Measurements from ENCODE around the gene SPEN. TPM values are rescaled to one million over a fixed set of nuclear protein-coding genes. Genes with fewer than 3 reads are reported as not detected.
"Not testable (repeated sequence)": the region's sequence is repeated elsewhere in the genome, so short reads cannot be mapped to it uniquely, and the experiment has no call there.

The SPEN gene
- total RNA-seq, 1 experiment from 2014 or later: 48.3 TPM

DNA sequence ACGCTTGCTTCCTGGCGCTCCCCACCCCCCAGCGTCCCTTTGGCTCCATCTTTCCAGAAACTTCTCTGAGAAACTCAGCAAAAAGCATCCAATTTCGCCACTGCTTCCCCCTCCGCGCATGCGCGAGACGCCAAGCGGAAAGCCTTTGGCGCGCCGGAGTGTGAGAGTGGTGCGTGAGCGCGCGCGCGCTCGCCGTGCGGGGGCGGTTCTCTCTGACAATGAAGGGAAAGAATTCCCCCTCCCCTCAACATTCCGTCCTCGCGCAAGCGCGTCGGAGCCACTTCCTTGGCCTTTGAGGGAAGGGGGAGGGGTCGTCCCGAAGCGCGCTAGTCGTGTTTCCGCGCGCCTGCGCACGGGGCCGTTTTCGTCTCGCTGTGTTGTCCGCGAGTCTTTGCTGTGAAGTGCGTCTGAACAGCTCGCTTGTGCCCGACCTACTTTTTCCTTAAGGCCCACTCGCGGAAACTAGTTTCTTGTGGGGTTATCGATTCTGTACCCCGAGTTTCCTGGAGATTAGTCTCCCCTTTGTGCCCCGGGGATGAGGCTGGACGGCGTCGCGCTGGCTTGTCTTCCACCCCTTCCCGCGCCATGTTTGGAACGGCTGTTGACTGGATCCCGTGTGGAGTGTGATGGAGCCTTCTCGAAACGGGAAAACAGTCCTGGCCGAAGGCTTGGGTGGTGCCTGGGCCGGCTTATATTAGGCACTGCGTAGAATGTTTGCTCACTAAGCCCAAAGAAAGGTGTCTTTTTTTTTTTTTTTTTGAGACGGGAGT, 11.6 kb upstream of the SPEN start:
- no peaks in the 10 kb centered on the region for H3K27me3 Mint-ChIP-seq (ENCODE audit: unreplicated experiment)
- H3K36me3 Mint-ChIP-seq (ENCODE audit: insufficient read depth, unreplicated experiment): peaks cover 43% of the 10 kb centered on the region
- peak overlapping the region; percentile 71 for H3K27ac Mint-ChIP-seq (ENCODE audit: unreplicated experiment)
- no peaks in the 10 kb centered on the region for H3K9me3 Mint-ChIP-seq (ENCODE audit: low read depth, unreplicated experiment)
- TF ChIP-seq, protein P1, sequence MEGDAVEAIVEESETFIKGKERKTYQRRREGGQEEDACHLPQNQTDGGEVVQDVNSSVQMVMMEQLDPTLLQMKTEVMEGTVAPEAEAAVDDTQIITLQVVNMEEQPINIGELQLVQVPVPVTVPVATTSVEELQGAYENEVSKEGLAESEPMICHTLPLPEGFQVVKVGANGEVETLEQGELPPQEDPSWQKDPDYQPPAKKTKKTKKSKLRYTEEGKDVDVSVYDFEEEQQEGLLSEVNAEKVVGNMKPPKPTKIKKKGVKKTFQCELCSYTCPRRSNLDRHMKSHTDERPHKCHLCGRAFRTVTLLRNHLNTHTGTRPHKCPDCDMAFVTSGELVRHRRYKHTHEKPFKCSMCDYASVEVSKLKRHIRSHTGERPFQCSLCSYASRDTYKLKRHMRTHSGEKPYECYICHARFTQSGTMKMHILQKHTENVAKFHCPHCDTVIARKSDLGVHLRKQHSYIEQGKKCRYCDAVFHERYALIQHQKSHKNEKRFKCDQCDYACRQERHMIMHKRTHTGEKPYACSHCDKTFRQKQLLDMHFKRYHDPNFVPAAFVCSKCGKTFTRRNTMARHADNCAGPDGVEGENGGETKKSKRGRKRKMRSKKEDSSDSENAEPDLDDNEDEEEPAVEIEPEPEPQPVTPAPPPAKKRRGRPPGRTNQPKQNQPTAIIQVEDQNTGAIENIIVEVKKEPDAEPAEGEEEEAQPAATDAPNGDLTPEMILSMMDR (IDR thresholded peaks at IDR 0.05; ENCODE audit: unreplicated experiment): no peak
- peak overlapping the region; percentile 81 for H3K4me3 Mint-ChIP-seq (ENCODE audit: low read depth, unreplicated experiment)
- BruUV-seq (replicated peaks): no TSS peak
- peak; percentile 95 for DNase-seq
- intact Hi-C loops (cut with micrococcal nuclease; ENCODE audit: unreplicated experiment): no loop called here
- H3K4me1 Mint-ChIP-seq (ENCODE audit: low read depth, unreplicated experiment): no peaks in the 10 kb centered on the region
- CTCF ChIA-PET: no interaction called here

DNA sequence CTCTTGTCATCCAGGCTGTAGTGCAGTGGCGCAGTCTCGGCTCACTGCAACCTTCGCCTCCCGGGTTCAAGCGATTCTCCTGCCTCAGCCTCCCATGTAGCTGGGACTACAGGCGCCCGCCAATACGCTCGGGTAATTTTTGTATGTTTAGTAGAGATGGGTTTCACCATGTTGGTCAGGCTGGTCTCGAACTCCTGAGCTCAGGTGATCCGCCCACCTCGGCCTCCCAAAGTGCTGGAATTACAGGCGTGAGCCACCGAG, 11.1 kb upstream of the SPEN start:
- intact Hi-C loops (cut with micrococcal nuclease; ENCODE audit: unreplicated experiment); H3K4me1 Mint-ChIP-seq (ENCODE audit: low read depth, unreplicated experiment); CTCF ChIA-PET; DNase-seq; H3K9me3 Mint-ChIP-seq (ENCODE audit: low read depth, unreplicated experiment); H3K27me3 Mint-ChIP-seq (ENCODE audit: unreplicated experiment): not testable (repeated sequence)
- Mint-ChIP-seq H3K4me3 (ENCODE audit: low read depth, unreplicated experiment) (peak overlapping the region; percentile 81), H3K27ac (ENCODE audit: unreplicated experiment) (peak overlapping the region; percentile 71), H3K36me3 (ENCODE audit: insufficient read depth, unreplicated experiment) (peaks cover 43% of the 10 kb centered on the region)
- BruUV-seq (replicated peaks): TSS peak; percentile 81

DNA sequence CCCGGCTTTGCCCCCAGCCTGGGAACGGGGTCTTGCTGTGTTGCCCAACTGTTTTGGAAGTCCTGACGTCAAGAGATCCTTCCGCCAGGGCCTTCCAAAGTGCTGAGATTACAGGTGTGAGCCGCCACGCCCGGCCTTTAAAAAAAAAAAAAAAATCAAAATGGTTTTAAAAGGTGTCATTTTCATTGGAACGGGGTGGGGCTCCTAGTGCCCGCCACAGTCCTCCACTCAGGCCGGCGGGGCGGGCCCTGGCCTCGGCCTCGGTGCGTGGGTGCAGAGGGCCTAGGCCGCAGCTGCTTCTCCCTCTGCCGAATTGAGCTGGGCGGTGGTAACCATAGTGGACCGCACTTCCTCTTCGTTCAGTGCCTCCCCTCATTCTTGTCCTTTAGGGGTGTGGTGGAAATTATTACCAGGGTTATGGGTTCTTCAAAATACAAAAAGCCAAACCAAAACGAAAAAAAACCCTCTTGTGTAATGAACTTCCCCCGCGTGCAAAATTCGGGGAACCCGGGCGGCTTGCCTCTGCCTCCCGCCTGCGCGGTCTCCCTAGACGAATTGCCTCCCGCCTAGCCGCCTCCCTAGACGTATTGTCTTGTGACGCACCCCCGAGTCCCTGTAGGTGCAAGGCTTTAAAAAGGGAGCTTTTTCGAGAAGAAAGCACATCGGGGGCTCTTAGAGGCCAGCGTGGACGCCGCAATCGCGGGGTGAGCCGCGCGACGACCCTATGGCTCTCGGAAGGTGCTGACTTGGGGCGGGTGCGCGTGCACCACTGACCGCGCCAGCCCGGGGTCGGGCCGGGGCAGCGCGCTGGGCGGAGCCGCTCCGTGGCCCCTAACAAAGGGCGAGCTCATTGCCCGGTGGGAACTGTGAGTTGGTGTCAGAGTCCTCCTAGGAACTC, 10.5 kb upstream of the SPEN start:
- DNase-seq: no peak
- CTCF ChIA-PET: no interaction called here
- H3K9me3 Mint-ChIP-seq (ENCODE audit: low read depth, unreplicated experiment): no peaks in the 10 kb centered on the region
- H3K27me3 Mint-ChIP-seq (ENCODE audit: unreplicated experiment): no peaks in the 10 kb centered on the region
- H3K4me3 Mint-ChIP-seq (ENCODE audit: low read depth, unreplicated experiment): peak overlapping the region; percentile 81
- peaks cover 43% of the 10 kb centered on the region for H3K36me3 Mint-ChIP-seq (ENCODE audit: insufficient read depth, unreplicated experiment)
- TF ChIP-seq, protein P1 (IDR thresholded peaks at IDR 0.05; ENCODE audit: unreplicated experiment): no peak
- BruUV-seq (replicated peaks): no TSS peak
- H3K4me1 Mint-ChIP-seq (ENCODE audit: low read depth, unreplicated experiment): no peaks in the 10 kb centered on the region
- peak overlapping the region; percentile 71 for H3K27ac Mint-ChIP-seq (ENCODE audit: unreplicated experiment)
- intact Hi-C loops (cut with micrococcal nuclease; ENCODE audit: unreplicated experiment): no loop called here

DNA sequence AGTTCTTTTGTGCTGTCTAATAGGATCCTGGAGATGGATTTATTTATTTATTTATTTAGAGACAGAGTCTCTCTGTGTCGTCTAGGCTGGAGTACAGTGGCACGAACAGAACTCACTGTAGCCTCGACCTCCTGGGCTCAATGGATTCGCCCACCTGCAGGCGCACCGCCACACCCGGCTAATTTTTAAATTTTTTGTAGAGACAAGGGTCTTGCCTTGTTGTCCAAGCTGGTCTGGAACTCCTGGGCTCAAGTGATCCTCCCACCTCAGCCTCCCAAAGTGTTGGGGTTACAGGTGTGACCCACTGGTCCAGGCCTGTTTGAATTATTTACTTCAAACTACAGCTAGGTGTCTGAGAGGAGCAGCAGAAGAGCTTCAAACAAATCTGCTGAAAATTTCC, 9.6 kb upstream of the SPEN start:
- Mint-ChIP-seq H3K4me1 (ENCODE audit: low read depth, unreplicated experiment) (no peaks in the 10 kb centered on the region), H3K36me3 (ENCODE audit: insufficient read depth, unreplicated experiment) (peaks cover 43% of the 10 kb centered on the region), H3K27ac (ENCODE audit: unreplicated experiment) (no peak overlapping the region), H3K4me3 (ENCODE audit: low read depth, unreplicated experiment) (no peak overlapping the region), H3K9me3 (ENCODE audit: low read depth, unreplicated experiment) (no peaks in the 10 kb centered on the region), H3K27me3 (ENCODE audit: unreplicated experiment) (no peaks in the 10 kb centered on the region)
- CTCF ChIA-PET: interaction anchor here (0.6 to 0.9 kb wide), 2 partner anchors 9 to 68 kb away, joined by 3 to 7 read pairs; partner anchors contain the start of gene SPEN
- intact Hi-C loops (cut with micrococcal nuclease; ENCODE audit: unreplicated experiment): no loop called here
- TF ChIP-seq, protein P1 (IDR thresholded peaks at IDR 0.05; ENCODE audit: unreplicated experiment): no peak
- BruUV-seq (replicated peaks): no TSS peak
- DNase-seq: no peak
